Body of pancreas (tissue), 4 donors: ENCODE results near the gene ZCCHC3.

Source experiments
- POLR2A ChIP-seq, 3 donors: fragments of 450-650 bp; IDR thresholded peaks; one replicate each; pipeline ENCODE4 v1.6.1; 2016; ENCODE audit warnings: antibody characterized with exemption in 3 of 3, mild to moderate bottlenecking in 2 of 3
- TF ChIP-seq, protein P1 (sequence below), 7 experiments: fragments of 450-650 bp in 4 of 7; fragments of 200-600 bp in 3 of 7; sonication (generic) in 3 of 7; IDR thresholded peaks; one replicate each; pipeline ENCODE4 v1.5.1; 2016 to 2019; ENCODE audit warnings: antibody characterized with exemption in 7 of 7

DNA sequence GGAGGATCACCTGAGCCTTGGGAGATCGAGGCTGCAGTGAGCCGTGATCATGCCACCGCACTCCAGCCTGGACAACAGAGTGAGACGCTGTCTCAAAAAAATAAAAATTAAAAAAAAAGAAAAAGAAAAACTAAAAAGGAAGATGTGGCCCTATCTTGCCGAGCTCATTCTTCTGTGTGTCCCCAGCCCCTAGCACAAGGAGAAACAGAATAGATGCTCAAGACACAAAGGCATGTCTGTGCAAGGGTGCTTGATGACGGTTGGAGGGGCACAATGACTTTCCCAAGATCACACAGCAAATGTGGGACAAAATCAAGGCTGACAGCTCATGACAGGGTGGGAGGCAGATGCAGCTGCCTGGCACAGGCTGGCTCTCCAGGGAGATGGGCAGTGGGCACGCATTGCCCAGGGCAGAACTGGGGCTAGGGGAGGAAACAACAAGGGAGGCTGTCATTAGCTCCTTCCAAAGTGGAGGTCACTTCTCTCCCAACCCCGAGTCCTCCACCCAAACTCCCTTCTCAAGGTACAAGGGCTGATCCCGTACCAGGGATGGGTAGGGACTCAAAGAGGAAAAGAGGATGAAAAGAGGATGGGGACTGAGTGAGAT, 48.8 kb downstream of the ZCCHC3 start:
- TF ChIP-seq, protein P1, sequence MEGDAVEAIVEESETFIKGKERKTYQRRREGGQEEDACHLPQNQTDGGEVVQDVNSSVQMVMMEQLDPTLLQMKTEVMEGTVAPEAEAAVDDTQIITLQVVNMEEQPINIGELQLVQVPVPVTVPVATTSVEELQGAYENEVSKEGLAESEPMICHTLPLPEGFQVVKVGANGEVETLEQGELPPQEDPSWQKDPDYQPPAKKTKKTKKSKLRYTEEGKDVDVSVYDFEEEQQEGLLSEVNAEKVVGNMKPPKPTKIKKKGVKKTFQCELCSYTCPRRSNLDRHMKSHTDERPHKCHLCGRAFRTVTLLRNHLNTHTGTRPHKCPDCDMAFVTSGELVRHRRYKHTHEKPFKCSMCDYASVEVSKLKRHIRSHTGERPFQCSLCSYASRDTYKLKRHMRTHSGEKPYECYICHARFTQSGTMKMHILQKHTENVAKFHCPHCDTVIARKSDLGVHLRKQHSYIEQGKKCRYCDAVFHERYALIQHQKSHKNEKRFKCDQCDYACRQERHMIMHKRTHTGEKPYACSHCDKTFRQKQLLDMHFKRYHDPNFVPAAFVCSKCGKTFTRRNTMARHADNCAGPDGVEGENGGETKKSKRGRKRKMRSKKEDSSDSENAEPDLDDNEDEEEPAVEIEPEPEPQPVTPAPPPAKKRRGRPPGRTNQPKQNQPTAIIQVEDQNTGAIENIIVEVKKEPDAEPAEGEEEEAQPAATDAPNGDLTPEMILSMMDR (IDR thresholded peaks at IDR 0.05) = no peak
- TF ChIP-seq POLR2A (IDR thresholded peaks at IDR 0.05) = no peak
